GM13977 (cell line): ENCODE data around the gene BLOC1S3.

ENCODE experiments used
- DNase-seq: peaks from one replicate; pipeline ENCODE4 v3.0.0; 2012; ENCODE audit warnings: low spot score
- in situ Hi-C: fragments of 300-500 bp; cut with MboI; formaldehyde crosslinking; loops from one replicate; pipeline ENCODE4 v1.12.0; 2022; ENCODE audit warnings: low sequenced_read_pairs, low pct_unique_long_range_greater_than_20kb, mixed read lengths, inconsistent platforms; ENCODE audit not compliant: unreplicated experiment
- TF ChIP-seq, protein P1 (sequence below): IDR thresholded peaks from 2 replicates; pipeline ENCODE4 v1.5.1; 2012; ENCODE audit warnings: mild to moderate bottlenecking, control low read depth; ENCODE audit not compliant: insufficient read depth; ENCODE audit errors: extremely low read depth, missing control alignments

BLOC1S3 gene

GRCh38 chr19:45211751-45212381 lies 33.3 kb downstream of the BLOC1S3 start:
- DNase-seq: no peak
- in situ Hi-C loops: no loop called here
- TF ChIP-seq, protein P1, sequence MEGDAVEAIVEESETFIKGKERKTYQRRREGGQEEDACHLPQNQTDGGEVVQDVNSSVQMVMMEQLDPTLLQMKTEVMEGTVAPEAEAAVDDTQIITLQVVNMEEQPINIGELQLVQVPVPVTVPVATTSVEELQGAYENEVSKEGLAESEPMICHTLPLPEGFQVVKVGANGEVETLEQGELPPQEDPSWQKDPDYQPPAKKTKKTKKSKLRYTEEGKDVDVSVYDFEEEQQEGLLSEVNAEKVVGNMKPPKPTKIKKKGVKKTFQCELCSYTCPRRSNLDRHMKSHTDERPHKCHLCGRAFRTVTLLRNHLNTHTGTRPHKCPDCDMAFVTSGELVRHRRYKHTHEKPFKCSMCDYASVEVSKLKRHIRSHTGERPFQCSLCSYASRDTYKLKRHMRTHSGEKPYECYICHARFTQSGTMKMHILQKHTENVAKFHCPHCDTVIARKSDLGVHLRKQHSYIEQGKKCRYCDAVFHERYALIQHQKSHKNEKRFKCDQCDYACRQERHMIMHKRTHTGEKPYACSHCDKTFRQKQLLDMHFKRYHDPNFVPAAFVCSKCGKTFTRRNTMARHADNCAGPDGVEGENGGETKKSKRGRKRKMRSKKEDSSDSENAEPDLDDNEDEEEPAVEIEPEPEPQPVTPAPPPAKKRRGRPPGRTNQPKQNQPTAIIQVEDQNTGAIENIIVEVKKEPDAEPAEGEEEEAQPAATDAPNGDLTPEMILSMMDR: no peak

DNA sequence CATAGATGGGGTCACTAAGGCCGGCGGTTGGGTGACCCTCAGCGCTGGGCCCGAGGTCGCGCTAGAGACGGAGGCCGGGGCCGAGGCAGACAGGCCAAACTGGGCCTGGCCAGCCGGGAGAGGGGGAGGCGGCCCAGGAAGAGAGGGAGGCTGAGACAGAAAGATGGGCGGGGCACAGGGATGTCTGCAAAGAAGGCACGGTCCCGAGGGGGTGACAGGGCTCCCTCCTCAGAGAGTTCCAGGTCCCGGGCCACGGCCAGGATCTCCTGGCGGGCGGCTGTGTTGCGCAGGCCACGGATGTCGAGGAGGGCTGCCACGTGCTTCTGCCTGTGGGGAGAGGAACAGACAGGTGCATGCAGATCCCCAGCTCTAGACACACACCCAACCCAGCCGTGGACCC lies 34.4 kb downstream of the BLOC1S3 start:
- DNase-seq: no peak
- in situ Hi-C loops: no loop called here
- TF ChIP-seq, protein P1: no peak

DNA sequence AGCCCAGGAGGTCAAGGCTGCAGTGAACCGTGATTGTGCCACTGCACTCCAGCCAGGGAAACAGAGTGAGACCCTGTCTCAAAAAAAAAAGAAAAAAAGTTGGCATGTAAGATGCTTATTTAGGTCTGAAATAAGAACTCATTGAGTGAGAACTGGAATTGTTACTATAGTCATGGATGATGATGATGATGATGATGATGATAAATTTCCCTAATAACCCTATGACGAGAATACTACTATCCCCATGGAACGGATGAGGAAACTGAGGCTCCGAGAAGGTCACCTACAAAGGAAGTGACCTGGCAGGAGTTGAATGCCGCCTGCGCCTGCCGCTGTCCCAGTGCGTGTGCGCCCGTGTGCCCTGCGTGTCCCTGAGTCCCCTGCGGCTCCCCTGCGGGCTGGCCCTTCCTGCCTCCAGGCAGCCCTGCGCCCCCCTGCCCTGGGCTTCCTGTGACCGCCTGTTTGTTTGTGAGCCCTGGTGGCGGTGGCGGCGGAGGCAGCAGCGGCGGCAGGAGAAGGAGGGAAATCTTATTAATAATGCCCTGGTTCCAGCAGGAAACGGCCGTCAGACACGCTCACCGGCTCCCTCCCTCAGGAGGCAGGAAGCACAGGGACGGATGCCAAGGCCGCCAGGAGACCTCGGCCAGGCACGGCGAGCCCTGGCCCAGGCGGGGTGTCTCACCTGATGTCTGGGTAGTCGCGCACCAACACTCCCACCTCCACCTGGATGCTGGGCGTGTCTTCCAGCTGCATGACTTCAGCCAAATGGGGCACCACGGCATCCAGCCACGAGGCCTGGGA lies 37.0 kb downstream of the BLOC1S3 start:
- TF ChIP-seq, protein P1: no peak
- in situ Hi-C loops: no loop called here
- DNase-seq: no peak

- DNase-seq: no peak
- in situ Hi-C loops: no loop called here
- TF ChIP-seq, protein P1: no peak
Measured at GRCh38 chr19:45216667-45217066, 38.1 kb downstream of the BLOC1S3 start.

GRCh38 chr19:45217193-45217956 lies 38.8 kb downstream of the BLOC1S3 start:
- in situ Hi-C loops: no loop called here
- DNase-seq: no peak
- TF ChIP-seq, protein P1: no peak

DNA sequence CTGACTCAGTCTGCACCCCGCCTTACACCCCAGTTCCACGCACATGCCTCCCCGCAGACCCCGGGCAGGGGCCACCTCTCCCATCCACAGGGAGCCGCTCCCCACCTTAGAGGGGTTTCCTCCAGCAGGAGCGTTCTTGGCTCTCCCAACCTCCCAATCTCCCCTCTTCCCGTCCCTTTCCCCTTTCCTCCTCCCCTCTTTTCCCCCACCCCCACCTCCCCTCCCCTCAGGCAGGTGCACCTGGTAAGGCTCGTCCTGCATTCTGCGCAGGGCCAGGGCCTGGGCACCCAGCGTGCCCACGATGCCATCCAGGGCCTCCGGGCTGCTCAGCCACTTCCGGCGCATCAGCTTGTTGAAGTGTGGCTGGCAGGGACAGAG lies 39.4 kb downstream of the BLOC1S3 start:
- TF ChIP-seq, protein P1: no peak
- in situ Hi-C loops: no loop called here
- no peak for DNase-seq
